ENCODE data around the gene PRIM1.
"Not testable (repeated sequence)": the region's sequence is repeated elsewhere in the genome, so short reads cannot be mapped to it uniquely, and the experiment has no call there.

The PRIM1 gene

DNA sequence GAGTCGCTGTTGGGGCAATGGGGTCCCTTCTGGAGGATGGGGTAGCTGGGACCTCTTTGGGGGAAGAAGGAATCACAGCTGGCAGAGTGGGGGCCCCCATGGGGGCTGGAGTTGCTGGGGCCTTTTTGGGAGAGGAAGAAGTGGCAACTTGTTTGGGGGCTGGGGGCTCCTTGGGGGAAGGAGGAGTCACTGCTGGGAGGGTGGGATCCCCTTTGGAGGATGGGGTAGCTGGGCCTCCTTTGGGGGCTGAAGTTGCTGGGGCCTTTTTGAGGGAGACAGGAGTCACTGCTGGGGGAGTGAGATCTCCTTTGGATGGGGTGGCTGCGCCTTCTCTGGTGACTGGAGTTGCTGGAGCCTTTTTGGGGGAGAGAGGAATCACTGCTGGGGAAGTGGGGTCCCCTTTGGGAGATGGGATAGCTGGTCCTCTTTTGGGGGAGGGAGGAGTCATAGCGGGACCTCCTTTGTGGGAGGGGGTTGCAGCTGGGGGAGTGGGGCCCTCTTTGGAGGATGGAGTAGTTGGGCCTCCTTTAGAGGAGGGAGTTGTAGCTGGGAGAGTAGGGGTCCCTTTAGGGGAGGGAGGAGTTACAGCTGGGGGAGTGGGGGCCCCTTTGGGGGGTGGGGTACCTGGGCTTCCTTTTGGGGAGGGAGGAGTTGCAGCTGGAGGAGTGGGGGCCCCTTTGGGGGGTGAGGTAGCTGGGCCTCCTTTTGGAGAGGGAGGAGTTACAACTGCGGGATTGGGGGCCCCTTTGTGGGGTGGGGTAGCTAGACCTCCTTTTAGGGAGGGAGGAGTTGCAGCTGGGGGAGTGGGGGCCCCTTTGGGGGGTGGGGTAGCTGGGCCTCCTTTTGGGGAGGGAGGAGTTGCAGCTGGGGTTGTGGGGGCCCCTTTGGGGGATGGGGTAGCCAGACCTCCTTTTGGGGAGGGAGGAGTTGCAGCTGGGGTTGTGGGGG is 34.9 kb downstream of the PRIM1 start:
- no peak for DNase-seq (ENCODE audit: low spot score)

DNA sequence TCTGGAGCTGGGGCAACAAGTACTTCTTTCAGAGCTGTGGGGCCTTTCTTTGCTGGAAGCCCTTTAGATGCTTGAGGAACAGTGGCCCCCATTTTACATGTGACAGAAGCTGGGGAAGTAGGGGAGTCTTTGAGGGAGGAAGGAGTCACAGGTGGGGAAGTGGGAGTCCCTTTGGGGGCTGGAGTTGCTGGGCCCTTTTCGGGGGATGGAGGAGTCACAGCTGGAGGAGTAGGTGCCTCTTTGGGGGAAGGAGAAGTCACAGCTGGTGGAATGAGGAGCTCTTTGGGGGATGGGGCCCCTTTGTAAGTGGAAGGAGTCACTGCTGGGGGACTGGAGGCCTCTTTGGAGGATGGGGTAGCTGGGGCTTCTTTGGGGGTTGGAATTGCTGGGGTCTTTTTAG is 35.7 kb downstream of the PRIM1 start:
- no peak for DNase-seq (ENCODE audit: low spot score)

DNA sequence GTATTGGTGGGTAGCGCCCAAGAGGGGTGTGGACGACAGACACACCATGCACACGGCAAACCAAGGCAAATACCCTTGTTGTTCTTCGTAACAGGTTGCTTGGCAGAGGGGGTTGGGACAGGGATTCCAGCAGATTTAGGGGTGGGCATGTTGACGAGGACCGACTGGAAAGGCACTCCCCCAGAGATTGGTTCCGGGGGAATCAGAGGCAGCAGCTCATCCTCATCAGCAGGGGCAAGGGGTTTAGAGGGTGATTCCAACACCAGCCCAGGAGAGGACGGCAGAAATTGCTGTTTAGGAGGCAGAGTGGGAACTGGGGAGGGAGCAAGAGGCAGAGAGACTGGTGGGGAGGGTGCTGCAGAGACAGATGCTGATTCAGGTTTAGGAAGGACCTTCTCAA is 36.3 kb downstream of the PRIM1 start:
- DNase-seq (ENCODE audit: low spot score) = no peak

DNA sequence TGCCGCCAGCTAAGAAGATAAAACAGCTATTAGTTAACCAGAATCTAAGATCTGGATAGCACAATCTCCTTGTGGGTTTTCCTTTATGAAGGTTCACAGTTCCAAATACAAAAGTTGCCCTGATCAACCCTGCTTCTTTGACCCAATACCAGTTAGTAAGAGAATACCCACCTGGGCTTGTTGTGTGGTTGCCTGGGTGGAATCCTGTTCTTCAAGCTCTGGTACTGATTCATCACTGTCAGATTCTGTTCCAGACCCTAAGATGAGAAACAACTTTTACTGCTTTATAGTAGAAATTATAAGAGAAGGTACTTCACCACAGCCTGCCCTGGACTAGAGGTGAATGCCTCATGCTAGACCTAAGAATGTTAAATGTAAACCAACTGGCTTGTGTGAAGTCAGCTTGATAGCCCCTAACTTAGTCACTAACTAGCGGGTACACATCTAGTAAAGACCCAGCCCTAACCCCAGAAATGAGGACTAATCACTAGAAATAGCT is 37.6 kb downstream of the PRIM1 start:
- no peak for DNase-seq (ENCODE audit: low spot score)

DNA sequence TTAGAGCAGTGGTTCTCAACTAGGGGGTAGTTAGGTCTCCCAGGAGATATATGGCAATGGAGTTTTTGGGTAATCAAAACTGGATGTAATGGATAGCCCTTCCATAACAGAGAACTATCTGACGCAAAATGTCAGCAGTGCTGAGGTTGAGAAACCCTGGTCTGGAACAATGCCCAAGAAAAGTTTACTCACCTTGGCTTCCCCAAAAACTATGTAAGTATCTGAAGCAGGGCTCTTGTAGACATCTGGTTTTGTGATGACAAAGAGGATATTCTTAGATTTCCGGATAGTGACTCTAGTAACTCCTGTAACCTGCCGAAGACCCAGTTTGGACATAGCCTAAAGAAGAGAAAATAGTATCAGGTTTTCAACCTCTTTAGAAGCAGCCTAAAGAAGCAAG is 38.8 kb downstream of the PRIM1 start:
- DNase-seq (ENCODE audit: low spot score) = no peak

DNA sequence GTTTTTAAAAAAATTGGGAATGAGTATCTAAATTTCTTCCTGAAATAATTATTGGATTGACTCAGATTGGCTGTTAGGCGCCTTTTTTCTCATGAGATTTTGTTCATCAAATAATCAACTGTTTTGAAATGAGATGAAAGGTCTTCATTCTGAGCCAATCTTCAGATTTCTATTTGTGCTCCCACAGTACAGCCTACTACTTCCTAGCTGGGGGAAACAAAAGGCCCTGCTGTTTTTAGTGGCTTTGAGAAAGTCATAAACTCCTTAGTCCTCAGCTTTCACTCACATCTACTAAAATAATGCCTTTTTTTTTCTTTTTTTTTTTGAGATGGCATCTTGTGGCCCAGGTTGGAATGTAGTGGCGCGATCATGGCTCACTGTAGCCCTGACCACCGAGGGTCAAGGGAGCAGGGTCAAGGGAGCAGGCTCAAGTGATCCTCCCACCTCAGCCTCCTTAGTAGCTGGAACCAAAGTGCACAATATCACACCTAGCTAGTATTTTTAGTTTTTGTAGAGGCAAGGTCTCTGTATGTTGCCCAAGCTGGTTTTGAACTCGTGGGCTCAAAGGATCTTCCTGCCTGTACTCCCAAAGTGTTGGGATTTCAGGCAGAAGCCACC is 42.3 kb downstream of the PRIM1 start:
- DNase-seq (ENCODE audit: low spot score) = no peak

DNA sequence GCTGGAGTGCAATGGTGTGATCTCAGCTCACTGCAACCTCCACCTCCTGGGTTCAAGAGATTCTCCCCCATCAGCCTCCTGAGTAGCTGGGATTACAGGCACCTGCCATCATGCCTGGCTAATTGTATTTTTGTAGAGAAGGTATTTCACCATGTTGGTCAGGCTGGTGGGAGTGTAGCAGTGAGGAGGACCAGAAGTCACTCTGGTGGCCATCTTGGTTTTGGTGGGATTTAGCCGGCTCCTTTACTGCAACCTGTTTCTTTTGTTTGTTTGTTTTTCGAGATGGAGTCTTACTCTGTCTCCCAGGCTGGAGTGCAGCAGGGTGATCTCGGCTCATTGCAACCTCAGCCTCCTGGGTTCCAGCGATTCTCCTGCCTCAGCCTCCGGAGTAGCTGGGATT is 47.6 kb downstream of the PRIM1 start:
- DNase-seq (ENCODE audit: low spot score) = not testable (repeated sequence)

DNA sequence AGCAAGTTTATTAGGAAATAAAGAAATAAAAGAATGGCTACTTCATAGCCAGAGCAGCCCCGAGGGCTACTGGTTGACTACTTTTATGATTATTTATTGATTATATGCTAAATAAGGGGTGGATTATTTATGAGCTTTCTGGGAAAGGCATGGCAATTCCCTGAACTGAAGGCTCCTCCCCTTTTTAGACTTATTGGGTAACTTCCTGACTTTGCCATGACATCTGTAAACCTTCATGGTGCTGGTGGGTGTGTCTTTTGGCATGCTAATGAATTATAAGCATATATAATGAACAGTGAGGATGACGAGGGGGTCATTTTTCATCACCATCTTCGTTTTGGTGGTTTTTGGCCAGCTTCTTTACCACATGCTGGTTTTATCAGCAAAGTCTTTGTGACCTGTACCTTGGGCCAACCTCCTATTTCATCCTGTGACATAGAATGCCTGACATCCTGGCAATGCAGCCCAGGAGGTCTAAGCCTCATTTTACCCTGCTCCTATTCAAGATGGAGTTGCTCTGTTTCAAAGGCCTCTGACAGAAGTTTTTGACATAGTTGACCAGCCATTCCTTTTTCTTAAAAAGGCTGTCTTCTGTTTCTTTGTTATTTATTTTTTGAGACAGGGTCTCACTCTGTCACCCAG is 53.0 kb downstream of the PRIM1 start:
- DNase-seq (ENCODE audit: low spot score) = no peak

DNA sequence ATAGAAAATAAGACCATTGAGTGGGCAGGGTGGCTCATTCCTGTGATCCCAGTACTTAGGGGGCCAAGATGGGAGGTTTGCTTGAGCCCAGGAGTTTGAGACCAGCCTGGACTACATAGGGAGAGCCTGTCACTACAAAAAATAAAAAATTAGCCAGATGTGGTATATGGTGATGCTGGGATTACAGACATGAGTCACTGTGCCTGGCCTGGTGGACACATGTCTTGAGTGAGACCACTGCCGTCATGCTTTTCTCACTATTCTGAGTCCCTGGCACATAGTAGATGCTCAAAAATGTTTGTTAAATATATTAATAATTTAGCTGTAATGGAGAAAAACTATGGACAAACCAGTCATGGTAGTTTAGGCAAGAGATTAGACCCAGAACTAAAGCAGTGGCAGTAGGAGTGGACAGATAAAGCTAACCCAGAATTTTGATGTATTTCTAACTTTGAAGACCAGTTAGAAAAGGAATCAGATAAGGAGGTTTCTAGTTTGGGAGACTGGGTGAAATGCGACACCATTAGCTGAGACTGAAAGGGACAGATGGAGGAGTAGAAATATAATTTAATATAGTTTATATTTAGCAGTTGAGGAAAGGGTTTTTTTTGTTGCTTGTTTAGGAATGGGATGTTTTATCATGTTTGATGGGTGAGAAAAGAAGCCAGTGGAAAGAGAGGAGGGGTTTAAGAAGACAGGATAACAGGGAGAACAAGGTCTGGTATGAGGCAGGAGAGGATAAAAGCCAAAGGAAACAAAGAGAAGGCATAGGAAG is 56.6 kb downstream of the PRIM1 start:
- no peak for DNase-seq (ENCODE audit: low spot score)

DNA sequence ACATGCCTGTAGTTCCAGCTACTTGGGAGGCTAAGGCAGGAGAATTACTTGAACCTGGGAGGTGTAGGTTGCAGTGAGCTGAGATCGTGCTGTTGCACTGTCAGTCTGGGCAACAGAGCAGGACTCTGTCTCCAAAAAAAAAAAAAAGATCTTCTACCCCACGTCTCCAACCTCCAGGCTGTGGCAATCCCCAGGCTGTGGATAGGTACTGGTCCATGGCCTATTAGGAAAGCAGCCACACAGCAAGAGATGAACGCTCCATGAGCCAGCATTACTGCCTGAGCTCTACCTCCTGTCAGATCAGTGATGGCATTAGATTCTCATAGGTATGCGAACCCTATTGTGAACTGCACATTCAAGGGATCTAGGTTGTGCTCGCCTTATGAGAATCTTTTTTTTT is 58.0 kb downstream of the PRIM1 start:
- no peak for DNase-seq (ENCODE audit: low spot score)

DNA sequence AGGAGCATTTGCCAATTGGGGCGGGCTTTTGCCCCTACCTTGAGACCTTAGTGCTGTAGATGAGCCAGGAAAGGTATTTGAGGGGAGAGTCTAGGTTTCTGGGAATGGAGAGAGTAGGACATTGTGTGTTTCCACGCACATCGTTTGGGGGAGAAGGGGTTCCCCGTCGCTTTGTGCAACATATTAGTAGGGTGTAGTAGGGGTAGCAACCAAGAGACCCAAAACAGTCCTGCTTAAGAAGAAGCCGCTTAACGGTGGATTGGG is 63.3 kb downstream of the PRIM1 start:
- no peak for DNase-seq (ENCODE audit: low spot score)

DNA sequence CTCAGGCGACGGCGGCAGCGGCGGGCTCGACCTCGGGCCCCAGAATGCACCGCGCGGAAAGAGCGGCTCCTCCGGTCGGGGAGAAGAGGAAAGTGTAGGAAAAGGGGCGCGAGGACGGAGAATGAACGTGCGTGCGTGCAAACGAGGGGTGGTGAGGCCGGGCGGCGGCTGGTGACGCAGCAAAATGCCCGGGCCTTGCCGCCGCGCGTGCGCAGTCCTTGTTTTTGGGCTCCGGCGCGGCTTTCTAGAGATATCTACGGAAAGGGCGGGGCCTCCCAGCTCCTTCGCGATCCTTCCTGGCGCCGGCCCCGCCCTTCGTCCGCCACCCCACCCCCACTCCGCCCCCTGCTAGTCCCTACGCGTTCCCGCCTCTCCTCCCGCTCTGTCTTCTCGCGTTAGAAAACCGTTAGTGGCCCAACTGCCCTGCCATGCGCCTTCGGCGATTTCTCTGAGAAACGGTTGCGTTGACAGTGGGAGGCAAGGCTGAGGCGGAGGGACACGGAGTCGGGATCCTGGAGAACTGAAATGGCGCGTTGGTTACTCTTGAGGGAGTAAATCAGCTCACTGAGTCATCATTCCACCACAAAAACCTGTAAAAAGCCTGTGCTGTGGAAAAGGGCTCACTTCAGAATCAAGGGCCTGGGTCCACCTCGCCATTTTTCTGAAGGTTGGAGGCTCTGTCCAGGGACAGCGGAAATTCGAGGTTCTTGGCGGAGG is 63.8 kb downstream of the PRIM1 start, which contains the start of gene PTGES3:
Gene PTGES3, minus strand, starts transcription at position 156 of the 717 bp plus-strand sequence. CDS start 285 bp downstream, outside the sequence.
- DNase-seq (ENCODE audit: low spot score) = peak; percentile 99

DNA sequence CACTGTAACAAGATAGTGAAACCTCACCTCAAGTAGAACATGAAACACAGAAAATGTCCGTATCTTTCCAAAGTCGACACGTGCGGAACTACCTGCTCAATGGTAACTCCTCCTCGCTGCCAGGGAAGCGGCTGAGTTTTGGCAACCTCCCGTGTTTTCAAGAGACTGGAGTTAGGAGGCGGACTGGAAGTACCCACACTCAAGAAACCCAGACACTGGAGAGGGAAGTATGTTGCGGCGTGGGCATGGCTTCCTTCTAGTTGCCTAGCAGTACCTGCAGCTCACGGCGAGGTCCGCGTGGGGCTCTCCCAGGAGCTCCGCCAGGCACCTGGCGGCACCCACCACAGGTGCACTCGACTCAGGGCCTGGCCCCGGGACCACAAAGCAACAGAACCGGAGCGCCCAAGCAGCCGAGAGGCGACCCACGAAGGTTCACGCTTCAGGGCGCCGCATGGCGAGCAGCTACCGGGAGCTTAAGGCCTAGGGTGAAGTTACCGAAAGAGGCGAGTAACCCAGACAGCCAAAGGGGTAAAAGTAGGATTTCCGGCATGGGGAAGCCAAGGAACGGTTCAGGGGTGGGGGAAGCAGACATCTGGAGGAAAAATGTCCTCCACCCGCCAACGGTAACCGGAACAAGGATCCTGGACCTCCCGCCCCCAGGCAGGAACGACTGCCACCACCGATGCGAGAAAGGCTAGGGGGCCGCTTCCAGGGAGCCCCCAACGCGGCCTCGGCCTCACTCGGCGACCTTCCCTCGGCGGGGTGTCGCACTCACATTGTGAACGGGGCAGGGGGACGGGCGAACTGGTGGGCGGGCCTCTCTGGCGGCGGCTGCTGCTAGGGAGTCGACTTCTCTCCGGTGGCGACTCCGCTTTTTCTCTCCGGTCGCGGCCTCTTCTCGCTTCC is 64.6 kb downstream of the PRIM1 start:
- DNase-seq (ENCODE audit: low spot score) = peak; percentile 46

DNA sequence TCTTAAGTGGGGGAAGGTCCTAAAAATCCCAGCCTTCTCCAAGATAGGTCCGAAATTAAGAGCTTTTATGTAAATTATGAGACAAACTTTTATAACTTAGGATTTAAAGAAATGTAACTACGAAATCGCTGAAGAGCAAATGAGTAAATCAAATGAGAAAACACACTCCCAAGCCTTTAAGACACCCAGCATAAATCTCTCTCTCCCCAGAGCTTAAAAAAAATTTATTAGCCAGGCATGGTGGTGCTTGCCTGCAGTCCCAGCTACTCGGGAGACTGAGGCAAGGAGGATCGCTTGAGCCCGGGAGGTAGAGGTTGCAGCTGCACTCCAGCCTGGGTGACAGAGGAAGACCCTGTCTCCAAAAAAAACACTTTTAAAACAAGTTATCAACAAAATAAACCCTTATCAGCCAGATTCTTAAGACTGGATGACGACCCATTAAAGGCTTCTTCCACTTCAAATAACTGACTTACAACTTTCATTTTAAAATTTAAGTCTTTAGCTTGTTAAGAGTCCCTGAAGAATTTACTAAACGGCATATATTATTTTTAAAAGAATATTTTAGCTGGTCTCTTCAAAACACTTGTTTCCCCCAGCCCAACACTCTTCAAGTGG is 67.3 kb downstream of the PRIM1 start:
- no peak for DNase-seq (ENCODE audit: low spot score)

DNA sequence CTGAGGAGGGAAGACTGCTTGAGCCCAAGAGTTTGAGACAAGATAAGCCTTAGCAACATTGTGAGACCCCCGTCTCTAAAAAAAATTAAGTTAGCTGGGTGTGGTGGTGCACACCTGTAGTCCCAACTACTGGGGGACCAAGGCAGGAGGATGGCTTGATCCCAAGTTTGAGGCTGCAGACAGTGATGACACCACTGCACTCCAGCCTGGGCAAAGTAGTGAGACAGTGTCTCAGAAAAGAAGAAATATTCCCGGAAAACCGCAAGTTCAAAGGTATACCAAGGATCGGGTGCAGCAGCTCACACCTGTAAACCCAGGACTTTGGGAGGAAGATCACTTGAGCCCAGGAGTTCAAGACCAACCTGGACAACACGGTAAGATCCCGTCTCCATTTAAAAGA is 69.8 kb downstream of the PRIM1 start:
- no peak for DNase-seq (ENCODE audit: low spot score)
